ENCODE results near the gene ABCC3.

Gene ABCC3

GRCh38 chr17:50687200-50688066, 52.8 kb downstream of the ABCC3 start:
- peaks cover 63% of the 10 kb centered on the region for H3K36me3 Mint-ChIP-seq (ENCODE audit: low read depth)
- no peaks in the 10 kb centered on the region for H3K9me3 Mint-ChIP-seq
- H3K27ac Mint-ChIP-seq = no peak overlapping the region
- no peak overlapping the region for H3K4me3 Mint-ChIP-seq
- peaks cover 13% of the 10 kb centered on the region for H3K4me1 Mint-ChIP-seq (ENCODE audit: low read depth)
- intact Hi-C loops (cut with micrococcal nuclease) = no loop called here
- H3K27me3 Mint-ChIP-seq = no peaks in the 10 kb centered on the region

GRCh38 chr17:50688245-50688644, 53.6 kb downstream of the ABCC3 start:
- no peaks in the 10 kb centered on the region for H3K27me3 Mint-ChIP-seq
- intact Hi-C loops (cut with micrococcal nuclease) = no loop called here
- H3K9me3 Mint-ChIP-seq = no peaks in the 10 kb centered on the region
- H3K4me1 Mint-ChIP-seq (ENCODE audit: low read depth) = peaks cover 13% of the 10 kb centered on the region
- H3K36me3 Mint-ChIP-seq (ENCODE audit: low read depth) = peaks cover 69% of the 10 kb centered on the region
- H3K27ac Mint-ChIP-seq = no peak overlapping the region
- no peak overlapping the region for H3K4me3 Mint-ChIP-seq

- Mint-ChIP-seq H3K4me3 (no peak overlapping the region), H3K36me3 (ENCODE audit: low read depth) (peaks cover 69% of the 10 kb centered on the region), H3K27ac (no peak overlapping the region), H3K9me3 (no peaks in the 10 kb centered on the region), H3K27me3 (no peaks in the 10 kb centered on the region), H3K4me1 (ENCODE audit: low read depth) (peaks cover 13% of the 10 kb centered on the region)
- intact Hi-C loops (cut with micrococcal nuclease) = no loop called here
Measured at GRCh38 chr17:50689251-50689650, 54.6 kb downstream of the ABCC3 start.

- no peak overlapping the region for H3K4me3 Mint-ChIP-seq
- H3K36me3 Mint-ChIP-seq (ENCODE audit: low read depth) = peaks cover 70% of the 10 kb centered on the region
- H3K9me3 Mint-ChIP-seq = no peaks in the 10 kb centered on the region
- H3K4me1 Mint-ChIP-seq (ENCODE audit: low read depth) = peaks cover 13% of the 10 kb centered on the region
- H3K27me3 Mint-ChIP-seq = no peaks in the 10 kb centered on the region
- H3K27ac Mint-ChIP-seq = no peak overlapping the region
- intact Hi-C loops (cut with micrococcal nuclease) = loop anchor here (10.0 kb wide), 1 partner anchor 205 kb away; no protein-coding TSS in a partner anchor
Measured at GRCh38 chr17:50689956-50690886, 55.5 kb downstream of the ABCC3 start.

- Mint-ChIP-seq H3K4me1 (ENCODE audit: low read depth) (peaks cover 18% of the 10 kb centered on the region), H3K27me3 (no peaks in the 10 kb centered on the region), H3K36me3 (ENCODE audit: low read depth) (peaks cover 73% of the 10 kb centered on the region), H3K27ac (no peak overlapping the region), H3K4me3 (no peak overlapping the region), H3K9me3 (no peaks in the 10 kb centered on the region)
- intact Hi-C loops (cut with micrococcal nuclease) = loop anchor here (10.0 kb wide), 1 partner anchor 206 kb away; no protein-coding TSS in a partner anchor
Measured at GRCh38 chr17:50690887-50691549, 56.3 kb downstream of the ABCC3 start.

- H3K4me3 Mint-ChIP-seq = no peak overlapping the region
- H3K4me1 Mint-ChIP-seq (ENCODE audit: low read depth) = peaks cover 18% of the 10 kb centered on the region
- intact Hi-C loops (cut with micrococcal nuclease) = loop anchor here (10.0 kb wide), 1 partner anchor 207 kb away; no protein-coding TSS in a partner anchor
- H3K27ac Mint-ChIP-seq = no peak overlapping the region
- H3K9me3 Mint-ChIP-seq = no peaks in the 10 kb centered on the region
- no peaks in the 10 kb centered on the region for H3K27me3 Mint-ChIP-seq
- H3K36me3 Mint-ChIP-seq (ENCODE audit: low read depth) = peaks cover 73% of the 10 kb centered on the region
Measured at GRCh38 chr17:50691550-50692447, 57.1 kb downstream of the ABCC3 start.

GRCh38 chr17:50692448-50693035, 57.9 kb downstream of the ABCC3 start:
- Mint-ChIP-seq H3K4me3 (no peak overlapping the region), H3K36me3 (ENCODE audit: low read depth) (peaks cover 74% of the 10 kb centered on the region), H3K9me3 (no peaks in the 10 kb centered on the region), H3K27ac (no peak overlapping the region), H3K4me1 (ENCODE audit: low read depth) (peaks cover 18% of the 10 kb centered on the region), H3K27me3 (no peaks in the 10 kb centered on the region)
- intact Hi-C loops (cut with micrococcal nuclease) = loop anchor here (10.0 kb wide), 1 partner anchor 208 kb away; no protein-coding TSS in a partner anchor

- H3K36me3 Mint-ChIP-seq (ENCODE audit: low read depth) = peaks cover 74% of the 10 kb centered on the region
Measured at GRCh38 chr17:50693036-50693682, 58.5 kb downstream of the ABCC3 start.

GRCh38 chr17:50696365-50696879, 61.7 kb downstream of the ABCC3 start:
- Mint-ChIP-seq H3K4me1 (ENCODE audit: low read depth) (peaks cover 17% of the 10 kb centered on the region), H3K27ac (no peak overlapping the region), H3K27me3 (no peaks in the 10 kb centered on the region), H3K9me3 (no peaks in the 10 kb centered on the region), H3K36me3 (ENCODE audit: low read depth) (peaks cover 91% of the 10 kb centered on the region), H3K4me3 (no peak overlapping the region)
- intact Hi-C loops (cut with micrococcal nuclease) = loop anchor here (10.0 kb wide), 1 partner anchor 212 kb away; no protein-coding TSS in a partner anchor

More at GRCh38 chr17:50693036-50693682, 58.5 kb downstream of the ABCC3 start:
- Mint-ChIP-seq H3K27ac (no peak overlapping the region), H3K4me3 (no peak overlapping the region), H3K27me3 (no peaks in the 10 kb centered on the region), H3K9me3 (no peaks in the 10 kb centered on the region), H3K4me1 (ENCODE audit: low read depth) (peaks cover 16% of the 10 kb centered on the region)
- intact Hi-C loops (cut with micrococcal nuclease) = loop anchor here (10.0 kb wide), 1 partner anchor 208 kb away; no protein-coding TSS in a partner anchor

- no peaks in the 10 kb centered on the region for H3K27me3 Mint-ChIP-seq
Measured at GRCh38 chr17:50697062-50697461, 62.4 kb downstream of the ABCC3 start.

GRCh38 chr17:50697663-50698272, 63.1 kb downstream of the ABCC3 start:
- H3K9me3 Mint-ChIP-seq = no peaks in the 10 kb centered on the region
- H3K4me3 Mint-ChIP-seq = no peak overlapping the region
- peaks cover 89% of the 10 kb centered on the region for H3K36me3 Mint-ChIP-seq (ENCODE audit: low read depth)
- peaks cover 23% of the 10 kb centered on the region for H3K4me1 Mint-ChIP-seq (ENCODE audit: low read depth)
- intact Hi-C loops (cut with micrococcal nuclease) = loop anchor here (10.0 kb wide), 1 partner anchor 213 kb away; no protein-coding TSS in a partner anchor
- H3K27me3 Mint-ChIP-seq = no peaks in the 10 kb centered on the region
- no peak overlapping the region for H3K27ac Mint-ChIP-seq

More at GRCh38 chr17:50697062-50697461, 62.4 kb downstream of the ABCC3 start:
- Mint-ChIP-seq H3K4me1 (ENCODE audit: low read depth) (peaks cover 20% of the 10 kb centered on the region), H3K9me3 (no peaks in the 10 kb centered on the region), H3K27ac (no peak overlapping the region), H3K36me3 (ENCODE audit: low read depth) (peaks cover 91% of the 10 kb centered on the region), H3K4me3 (no peak overlapping the region)
- intact Hi-C loops (cut with micrococcal nuclease) = loop anchor here (10.0 kb wide), 1 partner anchor 212 kb away; no protein-coding TSS in a partner anchor
